Ascending aorta (tissue), 2 donors: Measurements from ENCODE around the gene ATP1B2. TPM values are rescaled to one million over a fixed set of nuclear protein-coding genes. Genes with fewer than 3 reads are reported as not detected.

Source experiments
- DNase-seq, 2 donors: peaks; one replicate each; pipeline ENCODE4 v3.0.0-alpha.2; 2019; ENCODE audit warnings: low spot score in 2 of 2
- H3K27ac ChIP-seq, 2 donors: fragments of 200-600 bp; sonication (generic); one replicate each; pipeline ENCODE4 v1.5.1; 2016 to 2017; ENCODE audit warnings: mild to moderate bottlenecking in 1 of 2
- H3K27me3 ChIP-seq: fragments of 200-600 bp; sonication (generic); one replicate; pipeline ENCODE4 v1.5.1; 2017
- H3K36me3 ChIP-seq, 2 donors: fragments of 200-600 bp; sonication (generic); one replicate each; pipeline ENCODE4 v1.5.1; 2016
- H3K4me1 ChIP-seq, 2 donors: fragments of 200-600 bp; sonication (generic); one replicate each; pipeline ENCODE4 v1.5.1; 2016 to 2017; ENCODE audit warnings: mild to moderate bottlenecking in 1 of 2
- H3K4me3 ChIP-seq, 2 donors: fragments of 200-600 bp; sonication (generic); one replicate each; pipeline ENCODE4 v1.5.1; 2016 to 2017; ENCODE audit warnings: mild to moderate bottlenecking in 1 of 2
- H3K9me3 ChIP-seq, 2 donors: fragments of 200-600 bp; sonication (generic); one replicate each; pipeline ENCODE4 v1.5.1; 2016
- intact Hi-C: fragments of 100-400 bp; cut with DNase I; formaldehyde crosslinking; loops from one replicate; pipeline ENCODE4 v1.15.1; 2023
- total RNA-seq: library from RNA; depleted of rRNA; stranded (reverse); fragments of >200 nt; gene quantifications from one replicate; pipeline ENCODE4 v1.1.0, GENCODE V29; 2016
- TF ChIP-seq, protein P1 (sequence below), 3 experiments: fragments of 200-600 bp in 2 of 3; fragments of 450-650 bp in 1 of 3; sonication (generic) in 2 of 3; IDR thresholded peaks; one replicate each; pipeline ENCODE4 v1.5.1; 2016 to 2019; ENCODE audit warnings: antibody characterized with exemption in 3 of 3, mild to moderate bottlenecking in 1 of 3, moderate library complexity in 1 of 3

ATP1B2 gene
- total RNA-seq, 1 donor from 2014 or later = 0.11 TPM

GRCh38 chr17:7697828-7698588 lies 47.3 kb downstream of the ATP1B2 start:
- Histone ChIP-seq H3K36me3 (peaks cover 9 to 34% of the 10 kb centered on the region in 2 donors), H3K4me3 (no peak overlapping the region), H3K4me1 (no peaks in the 10 kb centered on the region), H3K27me3 (no peaks in the 10 kb centered on the region), H3K9me3 (no peaks in the 10 kb centered on the region), H3K27ac (no peak overlapping the region)
- intact Hi-C loops = no loop called here
- no peak for DNase-seq
- TF ChIP-seq, protein P1, sequence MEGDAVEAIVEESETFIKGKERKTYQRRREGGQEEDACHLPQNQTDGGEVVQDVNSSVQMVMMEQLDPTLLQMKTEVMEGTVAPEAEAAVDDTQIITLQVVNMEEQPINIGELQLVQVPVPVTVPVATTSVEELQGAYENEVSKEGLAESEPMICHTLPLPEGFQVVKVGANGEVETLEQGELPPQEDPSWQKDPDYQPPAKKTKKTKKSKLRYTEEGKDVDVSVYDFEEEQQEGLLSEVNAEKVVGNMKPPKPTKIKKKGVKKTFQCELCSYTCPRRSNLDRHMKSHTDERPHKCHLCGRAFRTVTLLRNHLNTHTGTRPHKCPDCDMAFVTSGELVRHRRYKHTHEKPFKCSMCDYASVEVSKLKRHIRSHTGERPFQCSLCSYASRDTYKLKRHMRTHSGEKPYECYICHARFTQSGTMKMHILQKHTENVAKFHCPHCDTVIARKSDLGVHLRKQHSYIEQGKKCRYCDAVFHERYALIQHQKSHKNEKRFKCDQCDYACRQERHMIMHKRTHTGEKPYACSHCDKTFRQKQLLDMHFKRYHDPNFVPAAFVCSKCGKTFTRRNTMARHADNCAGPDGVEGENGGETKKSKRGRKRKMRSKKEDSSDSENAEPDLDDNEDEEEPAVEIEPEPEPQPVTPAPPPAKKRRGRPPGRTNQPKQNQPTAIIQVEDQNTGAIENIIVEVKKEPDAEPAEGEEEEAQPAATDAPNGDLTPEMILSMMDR (IDR thresholded peaks at IDR 0.05) = no peak

GRCh38 chr17:7700510-7700909 lies 49.8 kb downstream of the ATP1B2 start:
- no peak overlapping the region for H3K4me3 ChIP-seq
- H3K36me3 ChIP-seq = peaks cover 9 to 27% of the 10 kb centered on the region in 2 donors
- TF ChIP-seq, protein P1 (IDR thresholded peaks at IDR 0.05) = no peak
- intact Hi-C loops = no loop called here
- no peaks in the 10 kb centered on the region for H3K9me3 ChIP-seq
- peaks cover 5% of the 10 kb centered on the region for H3K27me3 ChIP-seq
- H3K4me1 ChIP-seq = peaks cover 6 to 11% of the 10 kb centered on the region in 2 donors
- no peak overlapping the region for H3K27ac ChIP-seq
- DNase-seq = no peak

DNA sequence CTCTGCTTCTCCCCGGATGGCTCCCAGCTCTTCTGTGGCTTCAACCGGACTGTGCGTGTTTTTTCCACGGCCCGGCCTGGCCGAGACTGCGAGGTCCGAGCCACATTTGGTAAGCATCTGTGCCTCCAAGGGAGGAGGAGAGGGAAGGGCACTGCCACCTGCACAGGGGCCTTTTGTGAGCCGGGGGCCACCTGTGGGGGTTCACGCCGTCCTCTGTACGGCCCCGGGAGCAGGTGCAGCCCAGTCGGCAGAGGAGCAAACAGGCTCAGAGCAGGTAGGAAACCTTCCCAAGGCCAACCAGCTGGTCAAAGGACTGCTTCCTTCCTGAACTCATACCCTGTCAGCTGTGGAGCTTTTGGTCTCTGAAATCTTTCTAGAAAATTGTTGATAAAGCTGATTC lies 51.0 kb downstream of the ATP1B2 start:
- no peak for DNase-seq
- peaks cover 6 to 11% of the 10 kb centered on the region in 2 donors for H3K4me1 ChIP-seq
- H3K4me3 ChIP-seq = no peak overlapping the region
- H3K27ac ChIP-seq = no peak overlapping the region
- no peaks in the 10 kb centered on the region for H3K9me3 ChIP-seq
- H3K27me3 ChIP-seq = peaks cover 5% of the 10 kb centered on the region
- H3K36me3 ChIP-seq = peaks cover 9 to 27% of the 10 kb centered on the region in 2 donors
- TF ChIP-seq, protein P1 (IDR thresholded peaks at IDR 0.05) = no peak
- intact Hi-C loops = no loop called here

DNA sequence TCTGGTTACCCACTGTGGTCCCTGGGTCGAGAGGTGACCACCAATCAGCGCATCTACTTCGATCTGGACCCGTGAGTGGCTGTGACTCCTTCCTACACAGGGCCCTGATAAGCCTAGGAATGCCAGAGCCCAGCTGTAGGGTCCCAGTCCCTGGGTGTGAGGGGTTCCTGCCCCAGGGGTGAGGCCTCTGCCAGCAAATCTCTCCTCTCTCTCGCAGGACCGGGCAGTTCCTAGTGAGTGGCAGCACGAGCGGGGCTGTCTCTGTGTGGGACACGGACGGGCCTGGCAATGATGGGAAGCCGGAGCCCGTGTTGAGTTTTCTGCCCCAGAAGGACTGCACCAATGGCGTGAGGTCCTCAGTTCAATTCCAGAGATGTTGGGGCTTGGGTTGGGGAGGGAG lies 52.0 kb downstream of the ATP1B2 start:
- intact Hi-C loops = no loop called here
- peaks cover 5% of the 10 kb centered on the region for H3K27me3 ChIP-seq
- TF ChIP-seq, protein P1 (IDR thresholded peaks at IDR 0.05) = no peak
- no peak overlapping the region for H3K4me3 ChIP-seq
- H3K36me3 ChIP-seq = peaks cover 9 to 27% of the 10 kb centered on the region in 2 donors
- no peak overlapping the region for H3K27ac ChIP-seq
- peaks cover 6 to 11% of the 10 kb centered on the region in 2 donors for H3K4me1 ChIP-seq
- no peaks in the 10 kb centered on the region for H3K9me3 ChIP-seq
- DNase-seq = no peak

DNA sequence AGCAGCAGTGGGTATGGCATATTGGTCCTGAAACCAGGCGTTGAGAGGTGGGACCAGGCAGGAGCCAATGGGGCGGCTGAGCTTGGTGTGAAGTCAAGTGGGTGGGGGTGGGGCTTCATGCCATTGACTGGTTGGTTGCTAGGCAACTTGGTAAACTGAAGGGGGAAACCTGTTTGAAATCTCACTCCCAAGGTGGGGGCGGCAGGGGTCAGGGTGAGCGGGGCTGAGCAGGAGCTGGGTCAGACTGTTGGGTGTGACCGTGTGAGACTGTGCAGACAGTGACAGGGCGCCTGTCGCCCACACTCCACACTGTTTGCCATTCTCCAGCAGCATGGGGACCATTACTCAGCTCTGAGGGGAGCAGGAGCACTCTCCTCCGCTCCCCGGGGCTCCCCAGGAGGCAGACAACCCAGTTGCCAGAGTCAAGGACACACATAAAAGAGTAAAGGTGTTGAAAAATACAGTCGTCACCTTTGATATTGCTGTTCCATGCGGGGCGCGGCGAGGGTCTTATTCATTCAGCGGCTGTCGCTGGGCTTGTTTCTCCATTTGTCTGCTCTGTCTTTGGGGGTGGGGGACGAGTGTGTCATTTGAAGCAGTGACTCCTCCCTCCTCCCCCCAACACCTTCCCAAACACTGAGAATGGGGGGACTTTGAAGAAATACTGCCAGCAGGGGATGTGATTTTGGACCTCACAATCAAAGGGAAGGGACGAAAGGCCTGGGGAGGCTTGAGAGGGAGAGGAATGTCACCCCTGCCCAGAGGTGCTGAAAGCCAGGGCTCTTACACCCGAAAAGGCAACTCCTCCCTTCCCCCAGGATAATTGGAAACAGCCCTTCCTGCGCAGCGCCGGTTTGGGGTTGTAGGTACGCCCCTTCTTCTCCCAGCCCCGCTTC lies 53.1 kb downstream of the ATP1B2 start:
- Histone ChIP-seq H3K27ac (no peak overlapping the region), H3K27me3 (peaks cover 5% of the 10 kb centered on the region), H3K4me1 (peaks cover 6 to 11% of the 10 kb centered on the region in 2 donors), H3K9me3 (no peaks in the 10 kb centered on the region), H3K36me3 (peaks cover 9 to 27% of the 10 kb centered on the region in 2 donors), H3K4me3 (no peak overlapping the region)
- intact Hi-C loops = no loop called here
- no peak for DNase-seq
- TF ChIP-seq, protein P1 (IDR thresholded peaks at IDR 0.05) = no peak
